NAMALWA (cell line): Measurements from ENCODE around the gene IL36B.
"Not testable (repeated sequence)": the region's sequence is repeated elsewhere in the genome, so short reads cannot be mapped to it uniquely, and the experiment has no call there.

Source experiments
- DNase-seq: peaks from one replicate; pipeline ENCODE4 v3.0.0-alpha.2; 2015; ENCODE audit warnings: low spot score

IL36B gene

GRCh38 chr2:113052396-113052917, at the start of gene IL36B:
Gene IL36B, minus strand, starts transcription at chr2:113052867.
- no peak for DNase-seq

DNA sequence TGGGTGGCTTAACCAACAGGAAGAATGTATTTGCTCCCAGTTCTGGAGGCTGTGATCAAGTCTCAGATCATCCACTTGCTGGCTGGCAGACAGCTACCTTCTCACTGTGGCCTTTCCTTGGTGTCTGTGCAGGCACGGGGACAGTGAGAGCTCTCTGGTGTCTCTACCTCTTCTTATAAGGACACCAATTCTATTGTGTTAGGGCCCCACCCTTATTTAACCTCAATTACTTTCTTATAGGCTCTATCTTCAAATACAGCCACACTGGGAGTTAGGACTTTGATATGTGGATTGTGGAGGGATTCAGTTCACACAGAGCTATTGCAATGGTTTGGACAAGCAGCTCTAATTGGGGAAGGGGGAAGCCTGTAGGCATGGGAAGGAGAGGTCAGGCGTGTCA, 49.5 kb upstream of the IL36B start:
- no peak for DNase-seq

DNA sequence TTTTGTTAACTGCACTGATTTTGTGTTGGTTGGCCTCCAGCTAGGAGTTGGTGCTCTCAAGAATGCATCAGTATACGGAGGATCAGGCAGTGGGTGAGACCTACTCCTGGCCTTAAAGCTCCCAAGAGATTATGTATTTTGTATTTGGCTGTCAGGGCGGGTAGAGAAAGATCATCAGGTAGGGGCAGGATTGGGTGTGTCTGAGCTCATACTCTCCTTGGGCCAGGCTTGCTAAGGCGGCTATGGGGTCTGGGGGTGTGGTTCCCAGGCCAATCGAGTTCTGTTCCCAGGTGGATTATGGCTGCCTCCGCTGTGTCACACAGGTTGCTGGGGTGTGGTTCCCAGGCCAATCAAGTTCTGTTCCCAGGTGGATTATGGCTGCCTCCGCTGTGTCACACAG, 45.9 kb upstream of the IL36B start:
- no peak for DNase-seq

GRCh38 chr2:113098041-113098440, 45.4 kb upstream of the IL36B start:
- DNase-seq = no peak

- DNase-seq = not testable (repeated sequence)
Observed at GRCh38 chr2:113096842-113097618, 44.4 kb upstream of the IL36B start.

GRCh38 chr2:113096306-113096705, 43.6 kb upstream of the IL36B start:
- not testable (repeated sequence) for DNase-seq

DNA sequence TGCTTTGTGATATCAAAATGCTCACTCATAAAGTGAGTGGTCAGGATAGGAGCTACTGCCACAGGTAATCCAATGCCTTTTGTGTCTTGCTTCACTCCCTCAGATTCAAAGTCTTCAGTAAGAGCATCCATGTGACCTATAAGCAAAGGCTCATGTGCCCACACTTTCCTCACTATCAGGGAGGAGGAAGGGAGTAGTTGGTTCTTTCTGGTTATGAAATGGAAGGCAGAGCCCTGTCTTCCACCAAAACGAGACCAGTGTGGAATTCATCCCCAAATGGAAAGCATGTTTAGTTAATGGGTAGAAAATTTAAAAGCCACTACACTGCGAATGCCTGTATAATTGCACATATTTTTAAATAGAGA, 40.9 kb upstream of the IL36B start:
- no peak for DNase-seq

- DNase-seq = no peak
Observed at GRCh38 chr2:113092864-113093612, 40.4 kb upstream of the IL36B start.

DNA sequence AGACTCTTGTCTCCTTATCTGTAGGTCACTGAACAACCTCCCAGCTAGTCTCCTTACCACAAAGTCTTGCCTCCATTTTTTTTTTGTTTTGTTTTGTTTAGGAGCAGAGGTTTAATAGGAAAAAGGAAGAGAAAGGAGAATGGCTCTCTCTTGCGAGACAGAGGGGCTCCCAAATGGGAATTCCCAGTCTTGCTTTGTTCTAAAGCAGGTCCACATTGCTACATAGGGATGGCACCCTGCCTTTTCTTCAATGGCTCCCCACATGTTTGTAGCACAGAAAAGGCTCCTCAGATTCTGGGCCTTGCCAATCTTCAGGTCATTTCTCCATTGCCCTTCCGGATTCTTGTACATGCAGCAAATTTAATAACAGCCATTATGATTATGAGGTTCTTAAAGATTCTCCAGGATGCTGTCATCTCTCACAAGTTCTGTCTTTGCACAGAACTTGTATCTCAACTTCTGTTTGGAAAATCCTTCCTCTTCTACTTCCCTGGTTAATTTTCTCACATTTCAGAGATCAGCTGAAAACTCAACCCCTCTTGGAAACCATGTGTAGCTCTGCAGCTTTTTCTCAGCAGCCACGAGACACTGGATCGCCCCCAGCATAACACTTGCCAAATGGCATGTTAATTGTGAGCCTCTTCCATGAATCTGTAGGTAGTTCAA, 38.7 kb upstream of the IL36B start:
- no peak for DNase-seq

DNA sequence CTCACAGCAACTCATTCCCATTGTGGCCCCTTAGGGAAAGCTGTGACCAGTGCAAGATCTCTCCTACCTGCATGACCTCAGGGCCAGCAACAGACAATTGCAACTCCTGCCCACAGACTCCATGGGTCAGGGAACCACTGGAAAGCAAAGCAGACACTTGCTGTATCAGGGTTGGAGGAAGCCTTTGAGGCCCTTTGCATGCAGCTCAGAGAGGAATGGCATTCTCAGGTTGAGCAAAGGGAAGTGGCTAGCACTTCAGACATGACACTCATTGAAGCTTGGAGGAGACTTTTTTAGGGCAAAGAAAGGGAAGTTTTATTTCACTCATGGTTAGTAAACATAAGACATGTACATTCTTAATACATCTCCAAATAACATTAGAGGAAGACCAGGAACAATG, 37.2 kb upstream of the IL36B start:
- no peak for DNase-seq

DNA sequence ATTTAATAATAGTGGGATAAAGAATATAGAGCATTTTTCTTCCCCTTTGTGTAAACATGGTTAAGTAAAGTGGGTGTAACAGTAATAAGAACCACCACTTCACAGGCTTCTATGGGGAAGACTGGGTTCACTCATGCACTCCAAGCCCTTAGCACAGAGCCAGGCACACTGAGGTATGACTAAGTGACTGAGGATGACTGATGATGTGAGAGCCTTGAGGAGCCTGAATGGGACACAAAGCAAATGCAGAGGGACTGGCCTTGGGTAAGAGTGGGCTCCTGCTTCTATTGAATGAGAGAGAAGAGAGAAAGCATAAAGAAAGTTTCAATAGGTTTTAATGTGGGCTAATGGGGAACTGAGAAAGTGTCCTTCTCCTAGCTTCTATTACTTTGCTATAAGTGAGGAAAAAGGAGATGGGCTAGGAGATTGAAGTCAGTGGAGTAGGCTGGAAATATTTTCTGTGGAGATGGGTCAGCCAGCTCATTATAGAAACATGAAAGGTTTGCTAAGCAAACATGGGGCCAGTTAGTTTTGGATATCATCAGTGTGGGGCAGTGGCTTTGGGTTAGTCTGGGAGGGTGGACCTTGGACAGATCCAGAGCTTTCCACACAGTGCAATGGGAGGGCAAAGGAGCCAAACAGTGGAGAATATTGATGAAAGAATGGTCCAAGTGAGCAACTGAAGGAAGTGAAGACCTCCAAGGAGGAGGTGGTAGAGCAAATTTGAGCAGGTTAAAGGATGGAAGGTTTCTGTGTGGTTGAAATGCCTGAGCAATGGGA, 35.7 kb upstream of the IL36B start:
- no peak for DNase-seq

GRCh38 chr2:113085542-113085941, 32.9 kb upstream of the IL36B start:
- no peak for DNase-seq

GRCh38 chr2:113084249-113085000, 31.8 kb upstream of the IL36B start:
- DNase-seq = peak; percentile 40

DNA sequence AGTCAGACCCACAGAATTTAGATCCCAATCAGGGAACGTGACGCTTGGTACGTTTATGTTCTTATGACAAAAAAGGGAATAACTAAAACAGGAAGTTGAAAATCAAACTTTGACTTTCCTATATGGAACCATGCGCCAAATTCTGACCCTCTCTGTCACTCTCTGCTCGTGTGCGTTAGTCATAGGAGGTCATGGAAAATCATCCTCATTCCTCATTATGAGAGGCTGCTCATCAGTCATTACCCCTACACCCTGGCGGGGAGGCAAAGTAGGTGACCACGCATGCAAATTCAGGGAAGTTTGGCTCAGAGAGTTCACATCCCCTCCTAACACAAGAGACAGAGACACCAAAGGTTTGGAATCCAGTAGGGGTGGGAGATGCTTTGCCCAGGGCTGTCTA, 30.6 kb upstream of the IL36B start:
- no peak for DNase-seq

- no peak for DNase-seq
Observed at GRCh38 chr2:113081488-113082210, 29.0 kb upstream of the IL36B start.

DNA sequence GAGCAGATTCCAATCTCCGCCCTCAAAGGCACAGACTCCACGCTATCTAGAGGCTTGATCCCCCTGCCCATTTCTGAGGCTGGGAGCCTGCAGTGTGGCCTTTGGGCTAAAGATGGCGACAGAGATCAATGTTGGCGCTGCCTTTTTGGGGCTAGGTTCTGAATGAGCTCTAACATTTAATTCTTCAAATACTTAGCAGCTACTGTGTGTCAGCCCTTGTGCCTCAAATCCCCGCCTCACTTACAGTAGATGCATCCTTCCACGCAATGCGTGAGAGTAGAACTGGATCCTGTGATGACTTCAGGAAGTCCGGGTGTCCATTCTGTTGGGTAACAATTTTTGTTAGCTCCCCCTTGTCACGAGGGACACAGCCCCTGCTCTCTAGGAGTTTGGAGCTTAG, 27.5 kb upstream of the IL36B start:
- peak; percentile 64 for DNase-seq

GRCh38 chr2:113079131-113079530, 26.5 kb upstream of the IL36B start:
- no peak for DNase-seq

DNA sequence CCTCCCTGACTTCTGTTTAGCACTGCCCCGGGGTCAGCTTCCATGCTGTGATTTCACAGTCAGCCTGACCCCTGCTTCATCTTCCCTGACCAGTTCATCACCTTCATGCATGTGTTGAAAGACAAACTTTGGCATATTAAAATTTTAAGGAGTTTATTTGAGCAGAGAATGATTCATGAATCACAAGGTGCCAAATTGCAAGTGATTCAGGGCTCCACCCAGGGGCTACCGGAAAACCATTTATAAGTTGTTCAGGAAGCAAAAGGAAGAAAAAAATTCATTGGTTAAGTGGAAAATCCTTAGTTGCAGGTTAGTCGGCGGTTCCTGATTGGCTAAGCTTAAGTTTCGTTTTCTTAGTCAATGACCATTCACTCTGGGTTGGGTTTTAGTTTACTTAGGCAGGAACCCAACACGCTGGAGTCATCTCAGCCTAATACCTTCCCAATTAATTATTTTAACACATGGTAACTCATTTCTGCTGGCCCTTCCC, 25.7 kb upstream of the IL36B start:
- DNase-seq = no peak

- DNase-seq = no peak
Observed at GRCh38 chr2:113077921-113078320, 25.3 kb upstream of the IL36B start.

DNA sequence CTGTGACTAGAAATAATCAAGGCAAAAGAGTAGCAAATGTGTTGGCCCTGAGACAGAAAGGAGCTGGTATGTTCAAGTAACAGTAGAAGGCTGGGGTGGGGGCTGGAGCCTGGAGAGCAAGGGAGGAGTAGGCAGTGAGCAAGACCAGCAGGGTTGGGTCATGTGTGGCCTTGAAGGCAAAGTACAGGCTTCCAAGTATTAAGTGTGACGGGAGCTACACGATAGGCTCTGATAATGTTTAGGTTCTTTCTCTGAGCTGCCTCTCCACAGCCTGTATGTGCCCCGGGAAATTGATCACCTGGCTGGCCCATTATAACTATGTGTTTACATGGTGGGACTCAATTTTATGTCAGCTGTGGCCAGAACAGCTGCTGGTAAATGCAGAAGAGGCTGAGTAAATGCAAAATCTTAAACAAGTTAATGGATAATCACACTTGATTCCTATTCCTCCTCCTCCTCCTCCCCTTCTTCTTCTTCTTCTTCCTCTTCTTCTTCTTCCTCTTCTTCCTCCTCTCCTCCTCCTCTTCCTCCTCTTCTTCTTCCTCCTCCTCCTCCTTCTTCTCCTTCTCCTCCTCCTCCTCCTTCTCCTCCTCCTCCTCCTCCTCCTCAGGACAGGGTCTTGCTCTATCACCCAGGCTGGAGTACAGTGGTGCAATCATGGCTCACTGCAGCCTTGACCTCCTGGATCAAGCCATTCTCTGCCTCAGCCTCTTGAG, 24.4 kb upstream of the IL36B start:
- DNase-seq = no peak
